ENCODE results near the gene LARP1. TPM values are rescaled to one million over a fixed set of nuclear protein-coding genes. Genes with fewer than 3 reads are reported as not detected.

Gene LARP1
- total RNA-seq, 1 experiment from 2014 or later: 79.1 TPM

DNA sequence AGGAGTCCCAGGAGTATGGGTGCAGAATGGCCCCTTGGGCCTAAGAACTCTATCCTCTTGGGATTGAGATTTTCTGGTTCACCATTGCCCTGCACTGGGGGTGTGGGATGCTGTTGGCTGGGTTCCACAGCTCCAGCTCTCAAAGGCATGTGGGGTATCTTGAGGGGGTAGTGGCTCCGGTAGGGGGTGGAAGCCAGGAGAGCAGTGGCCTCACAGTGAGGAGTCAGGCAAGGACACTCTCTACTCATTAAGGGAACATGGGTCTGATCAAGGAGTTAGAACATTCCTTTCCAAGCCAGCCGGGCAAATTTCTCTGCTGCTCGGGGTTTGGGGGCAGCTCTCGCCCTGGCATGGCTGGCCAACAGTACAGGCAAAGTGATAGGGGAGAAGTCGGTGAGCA is 33.0 kb downstream of the LARP1 start:
- no peak for DNase-seq (ENCODE audit: low read depth)

DNA sequence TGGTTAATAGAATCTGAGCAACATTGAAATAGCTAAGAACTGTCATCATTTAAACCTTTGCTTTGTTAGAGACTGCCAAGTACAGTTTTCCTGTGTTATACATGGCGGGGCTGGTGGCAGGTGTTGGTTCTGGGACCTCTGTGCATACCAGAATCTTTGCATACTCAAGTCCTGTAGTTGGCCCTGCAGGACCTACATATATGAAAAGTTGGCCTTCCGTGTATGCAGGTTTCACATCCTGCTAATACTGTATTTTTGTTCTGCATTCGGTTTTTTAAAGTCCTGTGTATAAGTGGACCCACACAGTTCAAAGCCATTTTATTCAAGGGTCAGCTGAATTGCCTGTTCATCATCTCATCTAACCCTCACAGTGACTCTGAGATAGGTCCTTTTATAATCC is 36.4 kb downstream of the LARP1 start:
- no peak for DNase-seq (ENCODE audit: low read depth)

DNA sequence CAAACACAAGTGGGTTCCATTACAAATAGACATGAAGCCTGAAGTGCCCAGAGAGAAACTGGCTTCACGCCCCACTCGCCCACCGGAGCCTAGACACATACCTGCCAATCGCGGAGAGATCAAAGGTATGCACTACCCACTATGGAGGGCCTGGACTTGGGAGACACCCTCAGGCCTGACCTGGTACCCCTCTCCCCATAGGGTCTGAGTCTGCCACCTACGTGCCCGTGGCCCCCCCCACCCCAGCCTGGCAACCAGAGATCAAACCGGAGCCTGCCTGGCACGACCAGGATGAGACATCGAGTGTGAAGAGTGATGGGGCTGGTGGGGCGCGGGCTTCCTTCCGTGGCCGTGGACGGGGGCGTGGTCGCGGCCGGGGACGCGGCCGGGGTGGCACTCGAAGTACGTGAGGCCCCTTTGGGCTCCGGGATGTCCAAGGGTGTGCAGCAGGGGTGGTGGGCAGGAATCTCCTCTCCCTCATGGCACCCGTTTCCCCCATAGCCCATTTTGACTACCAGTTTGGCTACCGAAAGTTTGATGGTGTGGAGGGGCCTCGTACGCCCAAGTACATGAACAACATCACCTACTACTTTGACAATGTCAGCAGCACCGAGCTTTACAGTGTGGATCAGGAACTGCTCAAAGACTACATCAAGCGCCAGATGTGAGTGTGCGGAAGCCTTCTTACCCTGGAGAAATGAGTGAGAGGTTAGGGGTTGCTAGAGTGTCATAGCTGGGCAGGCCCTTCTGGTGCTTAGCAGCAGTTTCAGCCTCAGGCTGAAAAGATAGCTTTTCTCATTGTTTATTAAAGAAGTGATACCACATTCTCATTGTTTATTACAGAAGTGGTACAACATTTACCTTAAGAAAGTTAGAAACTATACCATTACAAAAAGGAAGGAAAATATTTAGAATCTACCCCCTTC is 38.7 kb downstream of the LARP1 start:
- DNase-seq (ENCODE audit: low read depth): no peak

DNA sequence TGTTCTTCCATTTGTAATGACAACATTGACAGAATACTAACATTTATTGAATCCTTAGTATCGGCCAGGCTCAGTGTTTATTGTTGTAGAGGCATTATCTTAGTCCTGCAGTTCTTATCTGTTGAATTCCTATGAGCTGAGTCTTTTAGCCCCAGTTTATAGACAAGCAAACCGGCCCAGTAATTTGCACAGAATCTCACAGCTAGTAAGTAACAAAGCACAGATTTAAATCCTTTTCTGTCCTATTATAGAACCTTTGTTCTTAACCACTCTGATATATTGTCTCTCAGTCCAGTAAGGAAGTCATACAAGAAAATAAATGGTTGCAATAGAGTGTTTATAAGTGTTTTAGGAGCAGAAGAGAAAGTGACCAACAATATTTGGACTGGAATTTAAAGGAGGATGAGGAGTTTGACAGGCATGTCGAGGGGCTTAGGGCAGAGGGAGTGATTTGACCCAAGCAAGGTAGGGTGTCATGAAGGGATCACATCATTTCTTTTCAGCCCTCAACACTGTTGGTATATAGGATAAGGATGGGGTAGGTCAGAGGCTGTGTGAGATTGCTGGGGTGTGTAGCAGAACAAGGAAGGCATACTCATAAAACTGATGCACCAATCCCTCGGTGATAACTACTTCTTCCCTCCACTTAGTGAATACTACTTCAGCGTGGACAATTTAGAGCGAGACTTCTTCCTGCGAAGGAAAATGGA is 39.5 kb downstream of the LARP1 start:
- no peak for DNase-seq (ENCODE audit: low read depth)

DNA sequence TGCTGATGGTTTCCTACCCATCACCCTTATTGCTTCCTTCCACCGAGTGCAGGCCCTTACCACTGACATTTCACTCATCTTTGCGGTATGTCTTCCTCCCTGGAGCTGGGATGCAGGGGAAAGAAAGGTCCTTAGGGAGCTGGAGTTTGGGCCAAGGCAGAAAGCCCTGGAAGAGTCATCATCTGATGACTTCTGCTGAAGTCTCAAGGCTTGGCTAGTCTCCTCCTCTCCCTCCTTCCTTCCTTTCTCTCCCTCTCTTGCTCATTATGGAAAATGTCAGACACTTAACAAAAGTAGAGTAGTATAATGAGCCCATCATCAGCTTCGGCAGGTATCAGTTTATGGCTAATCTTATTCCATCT is 40.0 kb downstream of the LARP1 start:
- DNase-seq (ENCODE audit: low read depth): no peak

DNA sequence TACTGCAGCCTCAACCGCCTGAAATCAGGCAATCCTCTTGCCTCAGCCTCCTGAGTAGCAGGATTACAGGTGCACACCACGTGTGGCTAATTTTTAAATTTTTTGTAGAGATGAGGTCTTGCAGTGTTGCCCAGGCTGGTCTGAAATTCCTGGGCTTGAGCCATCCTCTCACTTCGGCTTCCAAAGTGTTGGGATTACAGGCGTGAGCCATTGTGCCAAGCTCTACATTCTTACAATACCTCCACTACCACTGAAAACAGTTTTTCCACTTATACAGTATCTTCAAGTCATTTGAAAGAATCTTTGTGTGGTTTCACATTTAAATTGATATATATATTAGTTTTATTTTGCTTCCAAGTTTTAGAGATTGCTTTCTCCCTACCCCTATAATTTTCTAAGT is 42.6 kb downstream of the LARP1 start:
- no peak for DNase-seq (ENCODE audit: low read depth)

DNA sequence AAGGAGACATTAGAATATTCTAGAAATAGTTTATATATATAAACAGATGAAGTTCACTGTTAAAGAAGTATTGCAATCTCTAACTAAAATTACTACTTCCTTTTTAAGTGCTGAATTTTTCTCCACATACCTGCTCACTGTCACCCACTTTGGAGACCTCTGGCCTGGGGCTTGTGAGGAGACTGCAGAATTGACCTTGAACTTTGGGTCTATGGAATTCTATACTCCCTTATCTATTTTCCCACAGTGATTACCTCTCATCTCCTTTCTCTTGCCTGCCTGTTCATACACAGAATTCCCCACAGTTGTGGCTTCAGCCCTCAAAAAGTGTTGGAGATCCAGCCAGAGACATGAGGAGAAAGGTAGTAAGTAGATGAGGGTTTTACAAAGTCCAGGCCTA is 45.4 kb downstream of the LARP1 start:
- no peak for DNase-seq (ENCODE audit: low read depth)

DNA sequence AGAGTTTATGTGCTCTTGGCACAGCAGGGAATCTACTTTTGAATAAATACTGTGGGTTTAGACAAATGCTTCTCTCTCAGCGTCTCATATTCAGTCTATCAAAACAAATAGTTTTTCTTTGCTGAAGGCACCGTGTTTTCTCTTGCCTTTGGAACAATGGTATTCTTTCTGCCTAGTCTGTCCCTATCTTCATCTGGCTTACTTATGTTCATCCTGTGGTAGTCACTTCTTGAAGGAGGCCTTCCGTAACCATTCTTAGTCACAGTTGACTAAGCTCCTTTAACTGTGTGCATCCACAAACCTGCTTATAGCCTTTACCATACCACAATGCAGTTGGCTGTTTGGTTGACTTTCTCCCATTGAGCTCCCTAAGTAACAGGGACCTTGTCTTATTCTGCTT is 45.9 kb downstream of the LARP1 start:
- peak; percentile 71 for DNase-seq (ENCODE audit: low read depth)

DNA sequence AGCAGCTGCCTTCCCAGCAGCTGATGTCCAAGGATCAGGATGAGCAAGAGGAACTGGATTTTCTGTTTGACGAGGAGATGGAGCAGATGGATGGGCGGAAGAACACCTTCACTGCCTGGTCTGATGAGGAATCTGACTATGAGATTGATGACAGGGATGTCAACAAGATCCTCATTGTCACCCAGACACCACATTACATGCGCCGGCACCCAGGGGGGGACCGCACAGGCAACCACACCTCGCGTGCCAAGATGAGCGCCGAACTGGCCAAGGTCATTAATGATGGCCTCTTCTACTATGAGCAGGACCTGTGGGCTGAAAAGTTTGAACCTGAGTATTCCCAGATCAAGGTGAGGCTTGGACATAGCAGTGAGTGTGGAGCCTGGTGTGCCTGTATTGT is 46.9 kb downstream of the LARP1 start:
- no peak for DNase-seq (ENCODE audit: low read depth)

DNA sequence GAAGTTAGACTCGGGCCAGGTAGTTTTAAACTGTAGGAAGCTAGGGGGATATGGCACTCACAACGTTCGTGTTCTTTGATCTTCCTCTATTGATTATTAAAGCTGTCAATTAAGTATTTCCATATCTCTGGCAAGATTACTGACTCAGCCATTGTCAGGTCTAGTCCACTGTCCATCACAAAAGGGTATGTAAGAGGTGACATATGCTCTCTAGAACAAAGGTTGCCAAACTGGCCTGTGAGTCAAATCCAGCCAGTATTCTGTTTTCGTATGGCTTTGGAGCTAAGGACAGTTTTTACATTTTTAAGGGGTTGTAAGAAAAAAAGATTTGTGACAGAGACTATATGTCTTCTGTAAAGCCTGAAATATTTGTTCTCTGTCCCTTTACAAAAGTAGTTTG is 51.0 kb downstream of the LARP1 start:
- DNase-seq (ENCODE audit: low read depth): no peak

DNA sequence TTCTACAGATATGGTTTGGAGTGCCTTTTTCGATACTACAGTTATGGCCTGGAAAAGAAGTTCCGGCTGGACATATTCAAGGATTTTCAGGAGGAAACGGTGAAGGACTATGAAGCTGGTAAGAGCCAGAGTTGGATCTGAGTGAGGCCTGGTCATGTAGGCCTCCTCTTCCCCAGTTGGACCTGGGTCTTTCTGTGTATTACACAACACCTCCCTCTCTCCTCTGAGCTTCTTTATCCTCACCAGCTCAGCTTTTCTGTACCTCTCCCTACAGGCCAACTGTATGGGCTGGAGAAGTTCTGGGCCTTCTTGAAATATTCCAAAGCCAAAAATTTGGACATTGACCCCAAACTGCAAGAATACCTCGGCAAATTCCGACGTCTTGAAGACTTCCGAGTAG is 56.1 kb downstream of the LARP1 start:
- DNase-seq (ENCODE audit: low read depth): no peak

DNA sequence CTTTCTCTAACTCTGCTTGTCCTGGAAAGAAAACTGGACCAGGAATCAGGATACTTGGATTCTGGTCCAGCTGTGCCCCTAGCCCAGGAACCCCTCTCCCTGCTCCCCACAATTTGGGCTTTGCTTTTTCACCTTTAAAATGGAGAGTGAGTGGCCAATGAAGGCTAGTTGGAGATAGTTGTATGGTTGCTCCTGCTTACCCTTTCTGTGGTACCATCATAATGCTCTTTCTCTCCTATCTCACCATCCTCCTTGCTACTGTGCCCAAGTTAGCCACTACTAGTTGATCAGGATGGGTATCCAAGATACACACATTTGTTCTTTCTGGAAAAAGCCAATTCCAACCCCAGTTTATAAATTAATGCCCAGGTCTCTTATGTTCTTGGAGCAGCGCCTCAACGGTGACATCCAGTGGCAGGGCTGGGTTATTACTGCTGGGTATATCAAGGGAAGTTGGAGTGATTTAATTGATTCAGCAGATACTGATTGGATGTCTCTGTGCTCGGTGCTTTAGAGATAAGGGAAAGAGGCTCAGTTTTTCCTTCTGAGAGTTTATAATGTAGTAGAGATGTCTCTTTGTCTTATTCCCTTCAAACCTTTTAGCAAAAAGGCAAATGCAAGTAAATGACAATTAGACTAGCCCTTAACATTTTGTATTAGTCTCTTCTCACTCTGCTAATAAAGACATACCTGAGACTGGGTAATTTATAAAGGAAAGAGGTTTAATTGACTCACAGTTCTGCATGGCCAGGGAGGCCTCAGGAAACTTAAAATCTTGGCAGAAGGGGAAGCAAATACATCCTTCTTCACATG is 56.7 kb downstream of the LARP1 start:
- peak; percentile 53 for DNase-seq (ENCODE audit: low read depth)

DNA sequence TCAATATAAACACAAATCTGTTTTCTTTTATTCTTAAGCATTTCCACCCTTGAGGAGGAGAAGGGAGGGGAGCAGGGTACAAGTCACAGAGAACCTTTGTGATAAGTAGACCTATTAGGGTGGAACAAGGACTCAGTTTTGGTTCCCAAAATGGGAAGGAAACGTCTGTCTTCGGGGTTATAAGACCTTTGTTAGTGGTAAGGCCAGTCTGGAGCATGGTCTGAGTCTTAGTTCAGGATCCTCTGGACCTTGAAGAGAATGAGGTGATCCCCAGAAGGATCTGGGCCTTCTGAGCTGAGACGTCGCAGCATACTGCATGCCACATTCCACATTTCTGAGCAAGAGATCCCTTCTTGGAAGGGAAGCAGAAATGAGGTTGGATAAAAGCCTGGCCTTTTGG is 58.0 kb downstream of the LARP1 start:
- no peak for DNase-seq (ENCODE audit: low read depth)

DNA sequence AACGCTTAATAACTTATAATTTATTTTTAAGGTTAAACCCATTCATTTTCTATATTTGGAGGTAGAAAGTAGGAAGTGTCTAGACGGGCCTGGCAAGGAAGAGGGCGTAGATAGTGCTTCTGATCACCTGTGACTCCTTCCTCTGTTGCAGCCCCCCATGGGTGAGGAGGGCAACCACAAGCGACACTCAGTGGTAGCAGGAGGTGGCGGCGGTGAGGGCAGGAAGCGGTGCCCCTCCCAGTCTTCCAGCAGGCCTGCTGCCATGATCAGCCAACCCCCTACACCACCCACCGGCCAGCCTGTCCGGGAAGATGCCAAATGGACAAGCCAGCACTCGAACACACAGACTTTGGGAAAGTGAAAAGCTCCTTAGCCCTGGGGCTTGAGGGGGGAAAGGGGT is 58.6 kb downstream of the LARP1 start:
- DNase-seq (ENCODE audit: low read depth): no peak

DNA sequence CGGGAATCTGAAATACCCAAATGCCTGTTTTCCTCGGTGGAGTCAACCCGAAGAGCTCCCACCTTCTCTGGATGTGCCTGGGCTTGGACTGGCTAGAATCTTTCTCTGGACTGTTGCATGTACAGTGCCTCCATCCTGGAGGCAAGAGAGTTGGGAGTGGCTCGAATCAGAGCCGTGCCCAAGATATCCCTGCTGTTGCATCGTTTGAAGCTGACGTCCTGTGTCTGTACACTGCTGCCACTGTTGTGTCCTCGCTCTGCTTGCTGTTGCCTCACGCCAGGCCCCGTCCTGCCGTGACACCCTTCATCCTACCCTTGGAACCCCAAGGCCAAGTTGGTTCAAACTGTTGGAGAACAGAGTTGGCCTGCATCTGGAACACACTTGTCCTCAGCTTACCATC is 59.8 kb downstream of the LARP1 start:
- DNase-seq (ENCODE audit: low read depth): no peak

DNA sequence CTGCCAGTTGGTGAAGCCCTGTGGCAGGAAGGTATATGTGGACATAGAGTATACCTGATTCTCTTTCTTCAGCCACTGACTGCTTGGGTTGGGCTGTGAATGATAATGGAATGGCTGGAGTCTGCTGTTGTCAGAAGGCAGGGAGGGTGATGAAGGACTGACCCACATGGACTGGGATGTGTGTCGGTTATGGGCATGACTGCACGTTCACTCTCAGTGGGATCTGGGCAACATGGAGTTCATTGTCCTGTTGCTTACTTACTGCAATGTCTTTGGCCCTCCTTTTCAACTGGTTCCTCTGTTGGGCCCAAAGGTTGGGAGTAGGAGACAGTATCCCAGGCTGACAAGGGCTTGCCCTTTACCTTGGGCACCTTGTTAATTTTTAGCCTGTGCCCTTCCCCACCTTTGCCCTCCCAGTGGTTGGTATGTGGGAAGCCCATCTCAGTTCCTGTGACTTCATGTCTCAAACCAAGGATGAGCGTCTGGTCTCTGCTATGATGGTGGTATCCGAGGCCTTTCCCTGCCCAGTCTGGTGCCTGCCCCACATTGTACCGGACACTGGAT is 60.6 kb downstream of the LARP1 start:
- DNase-seq (ENCODE audit: low read depth): no peak

DNA sequence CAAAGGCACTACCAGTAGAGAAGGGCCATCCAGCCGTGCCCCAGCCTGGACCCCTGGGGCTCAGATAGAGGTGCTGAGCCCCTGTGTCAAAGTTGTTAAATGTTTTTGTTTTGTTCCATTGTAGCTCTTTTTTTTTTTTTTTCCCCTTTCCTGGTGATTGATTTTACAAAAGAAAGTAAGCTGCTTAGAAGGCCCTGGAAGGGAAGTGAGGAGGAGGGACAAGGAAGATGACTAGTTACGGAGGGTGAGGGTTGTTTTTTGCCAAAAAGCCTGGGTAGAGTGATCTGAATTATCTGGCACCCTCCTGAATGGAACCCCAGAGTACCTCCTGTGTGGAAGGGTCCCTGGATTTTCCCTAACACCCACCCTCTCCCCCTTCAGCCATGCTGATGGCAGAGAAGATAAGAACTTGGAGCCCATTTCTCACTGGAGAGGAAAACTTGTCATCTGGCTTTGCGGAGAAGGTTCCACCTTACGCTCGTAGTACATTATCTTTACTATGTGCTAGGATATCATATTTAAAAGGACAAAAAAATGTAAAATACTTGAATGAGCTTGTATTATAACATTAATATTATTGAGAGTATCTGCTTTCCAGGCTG is 61.8 kb downstream of the LARP1 start:
- DNase-seq (ENCODE audit: low read depth): no peak

DNA sequence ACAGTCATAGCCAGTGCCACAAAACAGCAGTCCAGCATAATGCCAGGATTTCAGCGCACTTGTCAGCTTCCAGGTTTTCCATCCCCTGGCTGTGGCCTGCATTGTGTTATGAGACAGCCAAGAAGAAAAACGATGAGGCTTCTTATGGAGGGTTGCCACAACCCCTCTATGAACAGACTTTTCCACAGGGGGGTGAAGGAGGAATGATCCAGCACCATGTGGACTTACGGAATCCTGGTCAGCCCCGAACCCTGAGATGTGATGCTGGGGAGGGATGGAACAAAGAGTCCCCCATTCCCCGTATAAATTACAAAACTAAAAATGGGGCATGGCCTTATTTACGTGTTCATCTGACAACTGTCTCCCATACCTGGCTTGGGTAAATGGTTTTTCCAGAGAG is 62.6 kb downstream of the LARP1 start:
- DNase-seq (ENCODE audit: low read depth): no peak

DNA sequence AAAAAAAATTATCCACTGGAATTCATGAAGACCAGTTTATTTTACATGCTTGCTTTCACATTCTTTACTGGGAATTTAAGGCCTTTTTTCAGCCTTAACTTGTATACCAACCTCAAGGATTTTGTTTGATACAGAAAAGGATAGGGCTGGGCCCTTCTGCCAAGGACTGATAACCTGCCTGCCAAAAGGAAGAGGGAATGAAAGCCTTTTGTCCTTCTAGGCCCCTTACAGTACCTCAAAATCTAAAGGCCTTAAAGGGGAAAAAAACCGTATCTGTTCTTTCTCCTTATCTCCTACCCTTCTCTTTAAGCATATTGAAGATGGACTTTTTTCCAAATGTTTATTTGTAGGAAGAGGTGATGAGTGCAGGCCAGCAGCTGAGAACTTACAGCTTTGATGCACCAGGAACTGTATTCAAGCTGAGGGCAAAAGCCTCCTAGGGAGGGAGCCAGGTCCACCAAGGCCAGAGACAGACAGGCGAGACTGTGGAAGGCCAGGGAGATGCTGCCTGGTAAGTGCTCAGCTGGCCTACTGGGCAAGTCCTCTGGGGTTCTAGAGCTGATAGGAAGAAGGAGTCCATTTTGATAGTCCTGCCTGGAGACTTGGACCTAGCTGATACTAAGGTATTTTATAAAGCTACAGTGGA is 63.4 kb downstream of the LARP1 start:
- DNase-seq (ENCODE audit: low read depth): no peak

DNA sequence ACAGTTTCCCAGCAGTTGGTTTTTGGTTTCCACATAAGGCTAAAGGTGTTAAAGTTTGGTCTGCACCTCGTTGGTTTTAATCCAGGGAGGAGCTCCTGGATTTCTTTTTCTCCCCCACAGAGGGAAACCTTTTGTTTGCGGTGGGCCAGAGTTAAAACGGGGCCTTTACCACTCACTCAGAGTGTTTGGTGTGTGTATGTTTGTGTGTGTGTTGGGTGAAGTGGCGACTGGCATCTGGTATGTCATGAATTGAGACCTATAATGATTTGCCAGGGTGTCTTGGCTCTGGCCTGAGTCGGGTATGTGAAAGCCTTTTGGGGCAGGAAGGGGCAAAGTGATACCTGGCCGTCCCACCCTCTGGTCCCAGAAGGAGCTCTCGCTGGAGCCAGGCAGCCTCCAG is 64.4 kb downstream of the LARP1 start:
- no peak for DNase-seq (ENCODE audit: low read depth)

DNA sequence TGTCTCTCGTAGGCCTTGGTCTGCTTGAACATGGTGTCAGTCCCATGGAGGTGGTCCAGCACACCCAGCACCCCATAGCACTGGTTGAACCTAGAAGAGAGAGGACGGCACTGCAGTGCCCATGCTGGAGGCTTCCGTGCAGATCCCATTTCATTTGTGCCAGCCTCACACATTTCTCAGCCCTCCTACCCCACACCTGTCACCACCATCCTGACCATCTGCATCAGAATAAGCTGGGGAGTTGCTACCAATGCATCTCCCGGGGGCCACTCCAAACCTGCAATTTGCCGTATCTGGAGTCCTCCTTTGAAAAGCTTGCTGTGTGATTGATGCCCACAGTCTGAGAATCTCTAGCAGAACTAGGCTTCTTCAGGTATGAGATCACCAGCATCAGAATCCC is 65.2 kb downstream of the LARP1 start:
- DNase-seq (ENCODE audit: low read depth): no peak

Measured in HT1080 (cell line).